Activated T-helper 2 cell treated with anti-CD3 and anti-CD28 coated beads, Interferon-gamma antibody, Interleukin-2, Interleukin-4, amounts not matched to agents 10 μg/mL and 5 μg/mL and 100 μg/mL, durations not matched to agents 14 hours and 24 hours and 36 hours (primary cell): ENCODE data around the gene UBAC1. TPM values are rescaled to one million over a fixed set of nuclear protein-coding genes. Genes with fewer than 3 reads are reported as not detected.
A peak's percentile ranks its signal among the peaks of the same experiment; 100 is the strongest.
"Not testable (repeated sequence)": the region's sequence is repeated elsewhere in the genome, so short reads cannot be mapped to it uniquely, and the experiment has no call there.

Experiments used
- DNase-seq: peaks from one replicate; pipeline ENCODE4 v3.0.0; 2021; ENCODE audit warnings: low spot score
- H3K27ac Mint-ChIP-seq: one replicate; pipeline ENCODE4 v1.8.0; 2021; ENCODE audit warnings: mixed read lengths
- H3K27me3 Mint-ChIP-seq: one replicate; pipeline ENCODE4 v1.8.0; 2021; ENCODE audit warnings: low read depth, mixed read lengths
- H3K36me3 Mint-ChIP-seq: one replicate; pipeline ENCODE4 v1.8.0; 2021; ENCODE audit warnings: low read depth, mixed read lengths
- H3K4me1 Mint-ChIP-seq: one replicate; pipeline ENCODE4 v1.8.0; 2021; ENCODE audit warnings: low read depth, mixed read lengths
- H3K4me3 Mint-ChIP-seq: one replicate; pipeline ENCODE4 v1.8.0; 2021; ENCODE audit warnings: low read depth, mild to moderate bottlenecking, moderate library complexity, mixed read lengths
- H3K9me3 Mint-ChIP-seq: one replicate; pipeline ENCODE4 v1.8.0; 2021; ENCODE audit warnings: mixed read lengths
- intact Hi-C: fragments of 100-400 bp; cut with micrococcal nuclease; formaldehyde crosslinking; loops from one replicate; pipeline ENCODE4 v1.15.1; 2023
- total RNA-seq: library from RNA; stranded (reverse); gene quantifications from 2 replicates; pipeline ENCODE4 v1.2.3, GENCODE V29; 2022

The UBAC1 gene
- total RNA-seq, 1 donor from 2014 or later: 47.2 TPM

DNA sequence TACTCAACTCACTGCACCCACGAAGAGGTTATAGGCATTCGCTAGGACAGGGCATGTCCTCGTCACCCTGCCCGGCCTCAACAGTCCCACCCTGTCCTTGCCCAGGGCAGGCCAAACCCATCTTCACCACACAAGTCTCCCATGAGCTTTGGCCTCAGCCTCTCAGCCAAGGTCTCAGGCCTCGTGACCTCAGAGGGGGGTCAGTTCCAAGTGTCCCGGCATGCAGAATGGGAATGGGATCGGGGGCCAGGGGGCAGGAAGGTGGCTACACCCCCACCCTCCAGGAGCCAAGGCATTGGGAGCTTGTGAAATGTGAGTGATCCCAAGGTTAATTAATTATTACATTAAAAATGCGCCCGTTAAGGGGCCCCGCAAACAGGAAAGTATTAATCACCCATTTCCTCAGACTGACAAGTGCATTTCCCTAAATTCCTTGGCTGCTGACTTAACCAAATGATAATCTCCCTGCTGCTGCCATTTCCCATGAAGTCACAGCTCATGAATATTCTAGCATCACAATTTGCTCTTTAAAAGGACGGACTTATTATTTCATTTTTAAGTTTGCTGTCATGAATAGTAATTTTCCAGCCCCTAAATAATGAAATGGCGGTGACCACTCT is 8.0 kb upstream of the UBAC1 start:
- intact Hi-C loops: no loop called here
- H3K4me1 Mint-ChIP-seq: peaks cover 2% of the 10 kb centered on the region

DNA sequence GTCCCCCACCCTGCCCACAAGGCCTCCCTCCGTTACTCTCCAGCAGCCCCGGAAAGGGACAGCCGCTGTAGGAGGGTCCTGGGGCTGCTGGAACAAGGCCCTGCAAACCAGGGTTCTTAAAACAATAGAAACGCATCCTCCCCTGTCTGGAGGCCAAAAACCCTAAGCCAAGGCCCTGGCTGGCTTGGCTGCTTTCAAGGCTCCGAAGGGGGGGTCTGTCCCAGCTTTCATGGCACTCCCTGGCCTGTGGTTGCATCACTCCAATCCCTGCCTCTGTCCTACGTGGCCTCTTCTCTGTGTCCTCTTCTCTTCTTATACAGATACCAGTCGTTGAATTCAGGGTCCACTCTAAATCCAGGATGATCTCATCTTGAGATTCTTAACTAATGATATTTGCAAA is 7.4 kb upstream of the UBAC1 start:
- Mint-ChIP-seq H3K27me3 (peaks cover 3% of the 10 kb centered on the region), H3K36me3 (no peaks in the 10 kb centered on the region), H3K9me3 (no peaks in the 10 kb centered on the region), H3K27ac (no peak overlapping the region), H3K4me3 (no peak overlapping the region), H3K4me1 (peaks cover 2% of the 10 kb centered on the region)
- no peak for DNase-seq
- intact Hi-C loops: no loop called here

More for the DNA sequence above, 8.0 kb upstream of the UBAC1 start:
- Mint-ChIP-seq H3K36me3 (no peaks in the 10 kb centered on the region), H3K27me3 (peaks cover 3% of the 10 kb centered on the region), H3K4me3 (no peak overlapping the region), H3K27ac (no peak overlapping the region), H3K9me3 (no peaks in the 10 kb centered on the region)
- no peak for DNase-seq

DNA sequence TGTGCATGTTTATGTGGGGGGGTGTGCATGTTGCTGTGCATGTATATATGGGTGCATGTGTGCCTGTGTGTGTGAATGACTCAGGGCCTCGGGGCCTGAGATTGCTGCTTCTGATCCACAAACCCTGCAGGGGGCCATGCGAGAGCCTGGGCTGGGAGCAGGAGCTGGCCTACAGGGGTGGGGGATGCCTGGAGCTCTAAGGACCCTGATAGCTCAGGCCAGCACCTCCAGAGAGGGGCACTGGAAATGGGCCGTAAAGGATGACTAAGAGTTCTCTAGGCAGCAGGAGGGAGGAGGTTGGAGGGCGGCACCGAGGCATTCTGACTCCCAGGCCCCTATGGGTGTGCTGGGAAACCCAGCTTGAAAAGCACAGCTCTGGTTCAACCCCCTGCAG is 6.9 kb upstream of the UBAC1 start:
- intact Hi-C loops: no loop called here
- DNase-seq: no peak
- no peaks in the 10 kb centered on the region for H3K9me3 Mint-ChIP-seq
- peaks cover 2% of the 10 kb centered on the region for H3K4me1 Mint-ChIP-seq
- H3K36me3 Mint-ChIP-seq: no peaks in the 10 kb centered on the region
- no peak overlapping the region for H3K27ac Mint-ChIP-seq
- peaks cover 3% of the 10 kb centered on the region for H3K27me3 Mint-ChIP-seq
- H3K4me3 Mint-ChIP-seq: no peak overlapping the region

DNA sequence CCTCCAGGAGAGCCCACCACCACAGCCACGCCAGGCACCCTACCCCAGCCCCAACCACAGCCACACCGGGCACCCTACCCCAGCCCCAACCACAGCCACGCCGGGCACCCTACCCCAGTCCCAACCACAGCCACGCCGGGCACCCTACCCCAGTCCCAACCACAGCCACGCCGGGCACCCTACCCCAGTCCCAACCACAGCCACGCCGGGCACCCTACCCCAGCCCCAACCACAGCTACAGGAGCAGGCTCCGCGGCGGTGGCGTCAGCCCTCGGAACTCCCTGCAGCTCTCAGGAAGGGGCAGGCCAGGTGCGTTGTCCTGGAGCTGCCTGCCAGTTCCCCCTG is 5.7 kb upstream of the UBAC1 start:
- not testable (repeated sequence) for H3K4me3 Mint-ChIP-seq, H3K4me1 Mint-ChIP-seq, H3K27me3 Mint-ChIP-seq, H3K27ac Mint-ChIP-seq, H3K36me3 Mint-ChIP-seq, DNase-seq, H3K9me3 Mint-ChIP-seq
- intact Hi-C loops: loop anchor here (2.0 kb wide), 1 partner anchor 156 kb away; no protein-coding TSS in a partner anchor

DNA sequence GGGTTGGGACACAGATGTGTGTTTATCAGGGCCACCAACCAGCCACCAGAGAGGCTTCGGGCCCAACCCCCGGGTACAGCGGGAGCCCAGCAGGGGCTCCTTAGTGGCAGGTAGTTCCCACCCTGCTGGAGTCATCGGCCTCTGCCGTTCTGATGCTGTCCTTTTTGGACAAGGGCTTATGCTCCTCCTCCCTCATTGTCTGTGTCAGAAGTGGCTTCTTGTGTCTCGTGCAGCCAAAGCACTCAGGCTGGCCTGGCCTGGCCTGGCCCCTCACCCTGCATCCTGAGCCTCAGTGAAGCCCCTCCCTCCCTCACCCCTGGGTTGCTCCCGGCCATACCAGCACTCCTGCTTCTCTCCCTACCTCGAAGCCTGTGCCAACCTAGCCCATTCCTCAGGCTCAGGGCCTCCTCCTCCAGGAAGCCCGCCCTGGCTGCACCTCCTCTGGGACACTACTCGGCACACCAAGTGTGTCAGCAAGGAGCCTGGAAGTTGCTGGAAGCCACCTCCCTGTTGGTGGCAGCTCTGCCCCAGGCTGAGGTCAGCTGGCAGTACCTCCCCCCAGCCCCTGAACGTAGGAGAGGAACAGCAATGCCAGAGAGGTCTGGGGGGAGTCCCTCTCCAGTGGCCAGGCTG is 4.1 kb upstream of the UBAC1 start:
- H3K4me3 Mint-ChIP-seq: no peak overlapping the region
- H3K9me3 Mint-ChIP-seq: no peaks in the 10 kb centered on the region
- peaks cover 3% of the 10 kb centered on the region for H3K27me3 Mint-ChIP-seq
- intact Hi-C loops: no loop called here
- peaks cover 14% of the 10 kb centered on the region for H3K4me1 Mint-ChIP-seq
- H3K36me3 Mint-ChIP-seq: no peaks in the 10 kb centered on the region
- DNase-seq: no peak
- H3K27ac Mint-ChIP-seq: no peak overlapping the region

DNA sequence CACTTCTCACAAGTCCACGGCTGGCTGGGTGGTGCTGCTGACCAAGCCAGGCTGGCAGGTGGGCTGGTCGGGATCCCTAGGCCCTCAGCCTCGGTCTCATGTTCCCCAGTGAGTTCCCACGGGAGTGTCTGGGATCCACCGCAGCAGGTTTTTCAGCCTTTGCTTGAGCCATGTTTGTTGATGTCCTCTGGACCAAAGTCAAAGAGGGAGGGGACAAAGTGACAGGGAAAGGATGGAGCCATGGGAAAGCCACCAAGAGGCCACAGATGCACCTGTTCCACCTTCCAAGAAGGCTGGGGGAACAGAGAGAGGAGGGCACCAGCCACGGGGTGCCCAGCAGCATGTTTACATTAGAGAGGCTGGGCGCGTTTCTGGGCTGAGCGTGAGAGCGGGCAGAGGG is 2.8 kb upstream of the UBAC1 start:
- Mint-ChIP-seq H3K27ac (no peak overlapping the region), H3K36me3 (no peaks in the 10 kb centered on the region), H3K9me3 (no peaks in the 10 kb centered on the region), H3K4me3 (no peak overlapping the region), H3K27me3 (no peaks in the 10 kb centered on the region), H3K4me1 (peaks cover 23% of the 10 kb centered on the region)
- DNase-seq: no peak
- intact Hi-C loops: no loop called here

DNA sequence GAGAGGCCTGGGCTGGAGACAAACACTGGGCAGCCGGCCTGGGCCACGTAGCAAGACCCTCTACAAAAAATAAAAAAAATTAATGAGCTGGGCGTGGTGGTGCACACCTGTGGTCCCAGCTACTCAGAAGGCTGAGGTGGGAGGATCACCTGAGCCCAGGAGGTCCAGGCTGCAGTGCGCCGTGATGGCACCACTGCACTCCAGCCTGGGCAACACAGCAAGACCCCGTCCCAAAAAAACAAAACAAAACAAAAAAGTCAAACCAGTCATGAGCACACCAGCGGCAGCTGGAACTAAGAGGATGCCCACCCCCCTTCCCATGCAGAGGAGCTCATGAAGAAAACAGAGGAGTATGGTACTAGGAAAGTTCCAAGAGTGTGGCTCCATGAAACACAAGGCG is 2.2 kb upstream of the UBAC1 start:
- H3K27me3 Mint-ChIP-seq: no peaks in the 10 kb centered on the region
- no peak overlapping the region for H3K4me3 Mint-ChIP-seq
- no peaks in the 10 kb centered on the region for H3K9me3 Mint-ChIP-seq
- intact Hi-C loops: no loop called here
- H3K27ac Mint-ChIP-seq: no peak overlapping the region
- H3K4me1 Mint-ChIP-seq: peaks cover 23% of the 10 kb centered on the region
- DNase-seq: no peak
- no peaks in the 10 kb centered on the region for H3K36me3 Mint-ChIP-seq

DNA sequence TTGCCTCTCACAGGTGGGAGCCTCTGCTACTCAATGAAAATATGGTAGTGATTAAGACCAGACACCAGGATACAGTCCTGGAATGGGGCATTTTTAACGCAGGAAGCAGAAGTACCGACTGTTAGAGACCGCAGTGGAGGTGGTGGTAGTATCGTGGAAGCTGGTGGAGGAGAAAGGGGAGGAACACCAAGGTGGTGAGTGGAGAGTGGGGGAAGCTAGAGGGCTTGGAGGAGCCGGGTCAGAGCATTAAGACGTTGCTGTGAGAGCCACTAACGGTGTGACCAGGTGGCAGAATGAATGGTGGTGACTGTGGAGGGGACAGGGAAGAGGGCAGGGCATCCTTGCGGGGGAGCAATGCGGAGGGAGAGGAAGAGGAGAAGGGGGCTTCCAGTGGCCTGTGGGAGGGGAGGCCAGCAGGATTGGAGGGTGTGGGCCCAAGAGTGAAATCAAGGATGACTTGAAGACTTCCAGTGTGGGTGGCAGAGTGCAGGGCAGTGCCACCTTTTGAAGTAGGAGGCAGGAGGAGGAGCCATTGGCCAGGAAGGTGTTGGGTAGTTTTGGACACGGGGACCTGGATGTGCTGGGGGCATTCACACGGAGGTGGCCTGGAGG is 1.6 kb upstream of the UBAC1 start:
- no peaks in the 10 kb centered on the region for H3K27me3 Mint-ChIP-seq
- H3K4me3 Mint-ChIP-seq: peak overlapping the region; percentile 19
- H3K9me3 Mint-ChIP-seq: no peaks in the 10 kb centered on the region
- peaks cover 24% of the 10 kb centered on the region for H3K4me1 Mint-ChIP-seq
- H3K27ac Mint-ChIP-seq: peak overlapping the region; percentile 3
- H3K36me3 Mint-ChIP-seq: no peaks in the 10 kb centered on the region
- DNase-seq: no peak
- intact Hi-C loops: no loop called here

DNA sequence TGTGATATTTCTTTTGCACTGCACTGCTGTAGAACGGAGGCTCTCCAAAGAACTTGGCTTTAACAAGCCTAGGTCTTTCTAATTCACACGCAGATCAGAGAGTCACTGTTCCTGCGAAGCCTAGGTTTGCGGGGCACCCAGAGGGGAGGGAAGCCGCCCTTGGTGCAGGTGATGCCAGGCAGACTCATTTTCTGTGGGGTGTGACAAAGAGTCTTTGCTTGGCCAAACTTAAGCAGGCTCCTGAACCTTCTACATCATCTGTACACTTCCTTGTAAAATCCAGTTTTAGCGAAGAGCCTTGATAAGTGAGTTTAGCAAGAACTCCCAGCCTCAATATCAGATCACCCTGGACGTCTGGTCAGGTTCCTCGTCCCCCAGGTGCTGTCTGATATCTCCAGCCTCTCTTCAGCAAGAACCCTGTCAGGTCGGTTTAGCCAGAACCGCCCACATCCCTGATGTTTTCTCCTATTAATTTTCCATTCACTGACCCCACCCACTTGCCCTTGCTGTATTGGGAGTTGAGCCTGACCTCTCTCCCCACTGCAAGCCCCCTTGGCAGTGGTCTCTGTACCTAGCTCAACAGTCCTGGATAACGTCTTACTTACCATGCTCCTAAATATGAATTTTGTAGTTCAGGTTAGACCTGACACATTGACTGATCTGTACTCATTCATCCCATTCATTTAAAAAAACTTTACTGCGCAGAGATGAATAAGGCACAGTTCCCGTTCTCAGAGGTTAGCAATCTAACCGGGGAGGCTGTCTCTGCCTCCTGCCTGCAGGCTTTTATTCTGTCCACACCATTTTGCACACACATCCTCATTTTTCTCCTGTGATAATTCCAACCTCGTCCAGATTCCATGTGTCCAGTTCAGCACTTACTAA is 880 bp upstream of the UBAC1 start:
- no peak for DNase-seq
- peak overlapping the region; percentile 24 for H3K27ac Mint-ChIP-seq
- intact Hi-C loops: loop anchor here (1.0 to 2.0 kb wide), 3 partner anchors 35 to 157 kb away; partner anchors contain the start of gene CAMSAP1
- H3K9me3 Mint-ChIP-seq: no peaks in the 10 kb centered on the region
- peak overlapping the region; percentile 54 for H3K4me3 Mint-ChIP-seq
- H3K36me3 Mint-ChIP-seq: no peaks in the 10 kb centered on the region
- peaks cover 22% of the 10 kb centered on the region for H3K4me1 Mint-ChIP-seq
- no peaks in the 10 kb centered on the region for H3K27me3 Mint-ChIP-seq

DNA sequence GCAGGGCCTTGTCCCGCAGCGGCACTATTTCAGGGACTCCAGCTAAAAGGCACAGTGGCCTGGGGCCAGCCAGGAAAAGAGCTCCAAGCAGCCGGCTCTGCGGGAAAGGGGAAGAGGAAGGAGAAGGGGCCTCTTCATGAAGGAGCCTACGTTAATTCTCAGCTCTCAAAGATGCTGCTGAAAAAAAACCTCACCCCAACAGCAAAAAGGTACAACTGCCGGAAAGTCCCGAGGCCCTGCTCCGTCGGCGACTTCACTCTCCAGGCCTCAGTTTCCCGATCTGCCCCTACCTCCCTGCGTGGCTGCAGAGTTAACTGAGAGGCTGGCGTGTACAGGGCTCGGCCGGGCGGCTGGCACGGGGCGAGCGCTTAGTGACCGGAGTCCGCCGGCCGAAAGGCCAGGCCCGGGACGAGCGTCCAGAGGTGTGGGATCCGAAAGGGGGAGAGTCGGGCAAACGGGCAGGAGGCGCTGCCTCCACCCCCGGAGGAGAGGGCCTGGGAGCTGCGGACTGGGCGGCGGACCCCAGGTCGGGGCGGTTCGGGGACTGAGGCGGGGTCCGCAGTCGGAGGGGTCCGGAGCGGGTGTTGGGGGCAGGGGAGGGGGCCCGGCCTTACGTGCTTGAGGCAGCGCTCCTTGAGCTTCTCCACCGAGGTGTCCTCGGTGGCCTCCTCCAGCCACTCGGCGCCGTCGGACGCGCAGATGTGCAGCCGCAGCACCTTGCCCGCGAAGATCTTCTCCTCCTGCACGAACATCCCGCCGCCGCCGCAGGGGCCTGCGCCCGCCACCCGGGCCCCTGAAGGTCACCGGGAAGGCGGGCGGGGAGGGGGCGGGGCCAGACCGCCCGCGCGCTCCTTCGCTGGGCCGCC is 529 bp downstream of the UBAC1 start:
- H3K27me3 Mint-ChIP-seq: no peaks in the 10 kb centered on the region
- no peak for DNase-seq
- H3K4me1 Mint-ChIP-seq: peaks cover 22% of the 10 kb centered on the region
- H3K4me3 Mint-ChIP-seq: peak overlapping the region; percentile 89
- H3K36me3 Mint-ChIP-seq: no peaks in the 10 kb centered on the region
- intact Hi-C loops: loop anchor here (1.0 to 2.0 kb wide), 3 partner anchors 34 to 159 kb away; partner anchors contain the start of gene CAMSAP1
- peak overlapping the region; percentile 68 for H3K27ac Mint-ChIP-seq
- no peaks in the 10 kb centered on the region for H3K9me3 Mint-ChIP-seq

DNA sequence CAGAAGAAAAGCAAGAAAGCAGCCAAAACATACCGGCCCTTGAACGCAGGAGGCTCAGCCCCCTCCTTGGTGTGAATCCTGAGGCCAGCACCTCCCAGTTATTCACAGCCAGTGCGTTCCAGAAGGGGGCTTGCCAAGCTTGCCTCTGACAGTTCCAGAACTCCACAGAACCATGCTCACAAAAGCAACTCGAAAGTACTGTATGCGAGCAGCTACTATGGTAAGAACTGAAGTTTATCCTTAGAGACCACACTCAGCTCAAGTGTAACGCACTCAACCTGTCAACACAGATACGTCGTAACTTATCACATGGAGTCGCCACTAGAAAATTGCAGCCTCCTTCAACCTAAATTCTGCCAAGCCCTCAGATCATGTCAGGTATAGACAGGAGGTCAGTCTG is 1.4 kb downstream of the UBAC1 start:
- no peaks in the 10 kb centered on the region for H3K27me3 Mint-ChIP-seq
- H3K4me3 Mint-ChIP-seq: peak overlapping the region; percentile 89
- peaks cover 3% of the 10 kb centered on the region for H3K36me3 Mint-ChIP-seq
- intact Hi-C loops: loop anchor here (2.0 kb wide), 2 partner anchors 33 to 53 kb away; partner anchors contain the start of gene CAMSAP1
- H3K9me3 Mint-ChIP-seq: no peaks in the 10 kb centered on the region
- DNase-seq: no peak
- H3K4me1 Mint-ChIP-seq: peaks cover 22% of the 10 kb centered on the region
- H3K27ac Mint-ChIP-seq: no peak overlapping the region

DNA sequence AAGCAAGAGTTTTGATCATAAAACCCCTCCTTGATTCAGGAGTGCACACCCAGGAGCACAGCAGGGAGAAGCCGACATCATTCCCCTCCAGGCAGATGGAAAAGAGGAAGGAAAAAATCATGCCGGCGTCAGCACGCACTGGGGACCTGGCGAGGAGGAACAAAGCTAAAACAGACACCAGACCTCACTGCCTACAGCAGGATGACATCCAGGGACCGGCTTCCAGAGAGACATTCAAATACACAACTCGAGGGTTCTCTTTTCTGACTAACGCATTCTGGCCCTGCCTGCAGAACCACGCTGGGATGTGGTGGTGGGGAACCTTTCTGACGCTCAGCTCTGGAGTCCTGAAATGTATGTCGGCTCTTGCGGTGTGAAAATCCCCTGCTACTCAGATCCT is 2.7 kb downstream of the UBAC1 start:
- H3K4me1 Mint-ChIP-seq: peaks cover 22% of the 10 kb centered on the region
- H3K27me3 Mint-ChIP-seq: no peaks in the 10 kb centered on the region
- intact Hi-C loops: no loop called here
- no peaks in the 10 kb centered on the region for H3K9me3 Mint-ChIP-seq
- no peak for DNase-seq
- peak overlapping the region; percentile 33 for H3K4me3 Mint-ChIP-seq
- H3K27ac Mint-ChIP-seq: no peak overlapping the region
- peaks cover 8% of the 10 kb centered on the region for H3K36me3 Mint-ChIP-seq
